BE2C (cell line): Measurements from ENCODE around the gene USP46.

Experiments
- DNase-seq: peaks from one replicate; pipeline ENCODE4 v3.0.0-alpha.2; 2020
- H3K27me3 ChIP-seq: fragments of 250-450 bp; sonication (Bioruptor Pico); 2 replicates; pipeline ENCODE4 v1.5.1; 2020; ENCODE audit warnings: mild to moderate bottlenecking
- H3K36me3 ChIP-seq: fragments of 250-450 bp; sonication (Bioruptor Pico); 2 replicates; pipeline ENCODE4 v1.5.1; 2020; ENCODE audit warnings: mild to moderate bottlenecking
- H3K4me1 ChIP-seq: fragments of 250-450 bp; sonication (Bioruptor Pico); 2 replicates; pipeline ENCODE4 v1.5.1; 2020
- H3K4me3 ChIP-seq: 2 replicates; pipeline ENCODE4 v1.5.1; 2011; ENCODE audit warnings: low read depth, low read length
- H3K9me3 ChIP-seq: fragments of 250-450 bp; sonication (Bioruptor Pico); 2 replicates; pipeline ENCODE4 v1.5.1; 2020
- TF ChIP-seq, protein P1 (sequence below): IDR thresholded peaks from 2 replicates; pipeline ENCODE4 v1.5.1; 2012; ENCODE audit warnings: mild to moderate bottlenecking, low read depth, low read length

The USP46 gene

DNA sequence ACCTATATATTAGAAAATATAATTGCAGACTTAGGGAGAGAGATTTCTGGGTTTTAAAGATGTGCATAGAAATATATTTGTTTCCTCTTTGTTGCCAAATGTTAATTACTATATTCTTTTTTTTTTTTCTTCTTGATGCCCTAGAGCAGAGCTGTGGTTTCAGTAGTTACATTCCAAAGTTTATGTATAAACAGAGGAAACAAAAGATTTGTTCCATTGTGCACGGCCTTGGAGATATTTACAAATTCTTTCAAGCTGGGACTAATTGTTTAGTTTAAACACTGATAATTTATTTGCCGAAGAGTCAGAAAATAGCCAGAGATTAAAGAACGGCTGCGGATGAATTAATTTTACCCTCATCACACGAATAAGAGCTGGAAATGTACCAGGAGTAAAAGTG, 85.1 kb downstream of the USP46 start:
- no peak for DNase-seq
- TF ChIP-seq, protein P1, sequence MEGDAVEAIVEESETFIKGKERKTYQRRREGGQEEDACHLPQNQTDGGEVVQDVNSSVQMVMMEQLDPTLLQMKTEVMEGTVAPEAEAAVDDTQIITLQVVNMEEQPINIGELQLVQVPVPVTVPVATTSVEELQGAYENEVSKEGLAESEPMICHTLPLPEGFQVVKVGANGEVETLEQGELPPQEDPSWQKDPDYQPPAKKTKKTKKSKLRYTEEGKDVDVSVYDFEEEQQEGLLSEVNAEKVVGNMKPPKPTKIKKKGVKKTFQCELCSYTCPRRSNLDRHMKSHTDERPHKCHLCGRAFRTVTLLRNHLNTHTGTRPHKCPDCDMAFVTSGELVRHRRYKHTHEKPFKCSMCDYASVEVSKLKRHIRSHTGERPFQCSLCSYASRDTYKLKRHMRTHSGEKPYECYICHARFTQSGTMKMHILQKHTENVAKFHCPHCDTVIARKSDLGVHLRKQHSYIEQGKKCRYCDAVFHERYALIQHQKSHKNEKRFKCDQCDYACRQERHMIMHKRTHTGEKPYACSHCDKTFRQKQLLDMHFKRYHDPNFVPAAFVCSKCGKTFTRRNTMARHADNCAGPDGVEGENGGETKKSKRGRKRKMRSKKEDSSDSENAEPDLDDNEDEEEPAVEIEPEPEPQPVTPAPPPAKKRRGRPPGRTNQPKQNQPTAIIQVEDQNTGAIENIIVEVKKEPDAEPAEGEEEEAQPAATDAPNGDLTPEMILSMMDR, result no peak
- no peaks in the 10 kb centered on the region for H3K4me1 ChIP-seq

DNA sequence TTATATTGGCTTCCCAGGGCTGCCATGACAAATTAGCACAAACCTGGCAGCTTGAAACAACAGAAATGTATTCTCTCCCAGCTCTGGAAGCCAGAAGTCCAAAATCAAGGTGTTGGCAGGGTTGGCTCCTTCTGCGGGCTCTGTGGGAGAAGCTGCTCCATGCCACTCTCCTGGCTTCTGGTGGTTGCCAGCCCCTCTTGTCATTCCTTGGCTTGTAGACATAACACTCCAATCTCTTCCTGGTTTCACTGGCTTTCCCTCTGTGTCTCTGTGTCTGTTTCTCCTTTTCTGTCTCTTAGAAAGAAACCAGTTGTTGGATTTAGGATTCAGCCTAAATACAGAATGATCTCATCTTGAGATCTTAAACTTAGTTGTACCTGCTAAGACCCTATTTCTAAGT, 85.5 kb downstream of the USP46 start:
- no peaks in the 10 kb centered on the region for H3K27me3 ChIP-seq
- no peaks in the 10 kb centered on the region for H3K9me3 ChIP-seq
- TF ChIP-seq, protein P1, result no peak
- no peak overlapping the region for H3K4me3 ChIP-seq
- DNase-seq, result no peak
- H3K36me3 ChIP-seq, result no peaks in the 10 kb centered on the region
- no peaks in the 10 kb centered on the region for H3K4me1 ChIP-seq

More for the DNA sequence above, 85.1 kb downstream of the USP46 start:
- no peaks in the 10 kb centered on the region for H3K36me3 ChIP-seq
- H3K27me3 ChIP-seq, result no peaks in the 10 kb centered on the region
- H3K4me3 ChIP-seq, result no peak overlapping the region
- no peaks in the 10 kb centered on the region for H3K9me3 ChIP-seq

DNA sequence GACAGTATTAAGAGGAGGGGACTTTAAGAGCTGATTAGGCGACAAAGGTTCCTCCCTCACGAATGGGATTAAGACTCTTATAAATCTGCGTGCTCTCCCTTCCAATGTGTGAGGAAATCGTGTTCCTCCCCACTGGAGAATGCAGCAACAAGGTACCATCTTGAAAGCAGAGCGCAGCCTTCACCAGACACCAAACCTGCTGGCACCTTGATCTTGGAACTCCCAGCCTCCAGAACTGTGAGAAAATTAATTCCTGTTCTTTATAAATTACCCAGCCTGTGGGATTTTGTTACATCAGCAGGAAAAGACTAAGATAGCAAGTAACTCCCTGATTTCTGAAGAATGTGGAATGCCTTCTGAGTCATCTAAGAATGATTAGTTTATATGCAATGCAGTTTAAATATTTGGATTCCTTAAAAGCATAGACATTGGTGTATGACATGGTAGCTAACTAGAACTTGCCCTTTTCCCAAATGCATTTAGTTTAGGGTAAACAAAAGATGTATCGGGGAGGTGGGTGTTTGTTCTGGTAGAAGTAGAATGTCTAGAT, 86.1 kb downstream of the USP46 start:
- no peak overlapping the region for H3K4me3 ChIP-seq
- H3K4me1 ChIP-seq, result no peaks in the 10 kb centered on the region
- TF ChIP-seq, protein P1, result no peak
- H3K36me3 ChIP-seq, result no peaks in the 10 kb centered on the region
- no peaks in the 10 kb centered on the region for H3K27me3 ChIP-seq
- no peak for DNase-seq
- H3K9me3 ChIP-seq, result no peaks in the 10 kb centered on the region

DNA sequence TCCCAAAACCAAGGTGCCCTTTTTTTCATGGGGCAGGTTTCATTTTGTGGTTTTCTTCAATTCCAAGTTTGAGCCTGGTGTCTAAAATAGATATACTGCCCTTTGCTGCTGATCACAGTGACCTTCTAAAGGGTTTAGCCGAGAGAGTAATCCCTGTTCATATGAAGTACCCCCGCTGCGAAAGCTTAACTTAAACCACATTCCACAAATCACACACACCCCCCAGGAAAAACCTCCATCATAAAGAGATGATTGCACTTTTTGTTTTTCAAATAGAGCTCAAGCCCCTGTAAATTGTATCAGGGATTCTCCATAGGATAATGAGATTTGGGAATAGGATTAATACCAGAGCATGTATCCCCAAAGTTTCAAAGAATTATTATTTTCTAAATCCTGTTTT, 90.8 kb downstream of the USP46 start:
- Histone ChIP-seq H3K27me3 (no peaks in the 10 kb centered on the region), H3K4me1 (no peaks in the 10 kb centered on the region), H3K36me3 (no peaks in the 10 kb centered on the region), H3K4me3 (no peak overlapping the region), H3K9me3 (no peaks in the 10 kb centered on the region)
- DNase-seq, result no peak
- TF ChIP-seq, protein P1, result no peak

DNA sequence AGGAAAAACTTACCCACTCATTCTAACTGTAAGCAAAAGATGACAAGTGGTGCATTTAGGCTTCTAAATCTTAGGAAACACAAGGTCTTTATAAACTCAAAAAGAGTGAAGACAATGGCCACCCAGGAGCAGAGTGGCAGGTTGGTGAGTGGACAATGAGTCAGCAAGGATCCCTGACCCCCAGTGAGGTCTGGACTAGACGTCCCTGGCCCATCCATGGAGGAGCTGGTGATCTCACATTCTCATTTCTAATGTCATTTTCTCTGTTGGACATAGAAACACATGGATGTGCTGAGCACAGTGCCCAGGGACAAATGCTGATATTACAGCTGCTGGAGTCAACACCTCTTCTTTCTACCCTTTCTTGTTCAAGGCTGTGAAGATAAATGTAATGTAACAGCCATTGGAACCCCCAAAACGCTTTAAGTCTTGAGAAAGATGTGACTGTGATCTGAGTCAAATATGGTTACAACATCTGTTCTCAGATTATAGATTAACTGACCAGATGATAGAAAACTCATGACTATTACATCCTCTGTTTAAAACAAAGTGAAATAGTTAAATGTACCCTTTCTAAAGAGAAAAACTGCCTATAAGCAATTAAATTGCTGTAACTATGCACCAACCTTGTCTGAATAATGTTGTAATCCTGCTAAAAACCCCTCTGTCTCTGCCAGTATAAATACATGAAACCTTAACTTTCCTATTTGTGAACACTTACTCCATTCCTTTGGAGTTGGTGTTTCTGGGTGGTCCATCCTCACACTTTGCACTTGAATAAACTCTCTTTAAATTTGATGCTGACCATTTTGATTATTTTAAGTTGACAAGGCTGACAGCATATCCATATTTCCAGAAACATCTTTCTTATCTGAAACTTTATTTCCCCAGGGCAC, 92.7 kb downstream of the USP46 start:
- Histone ChIP-seq H3K4me3 (no peak overlapping the region), H3K27me3 (no peaks in the 10 kb centered on the region), H3K9me3 (no peaks in the 10 kb centered on the region), H3K4me1 (no peaks in the 10 kb centered on the region), H3K36me3 (no peaks in the 10 kb centered on the region)
- no peak for DNase-seq
- TF ChIP-seq, protein P1, result no peak

DNA sequence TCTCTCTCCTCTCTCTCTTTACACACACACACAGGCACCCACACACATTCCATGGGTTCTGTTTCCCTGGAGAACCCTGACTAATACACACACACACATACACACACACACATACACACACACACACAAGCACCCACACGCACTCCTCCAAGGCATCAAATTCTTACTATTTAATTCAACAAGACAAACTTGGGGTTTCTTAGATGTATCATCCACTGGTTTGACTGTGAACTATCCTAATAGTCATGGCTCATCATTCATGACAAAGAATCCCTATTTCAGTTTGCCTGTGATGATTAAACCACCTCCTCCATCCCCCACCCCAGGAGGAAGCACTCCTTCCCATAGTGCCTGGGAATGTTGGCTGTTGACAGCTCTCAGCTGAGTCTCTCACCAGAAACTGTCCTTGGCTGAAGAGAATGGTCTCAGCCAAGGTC, 98.2 kb downstream of the USP46 start:
- Histone ChIP-seq H3K4me1 (no peaks in the 10 kb centered on the region), H3K36me3 (no peaks in the 10 kb centered on the region), H3K9me3 (no peaks in the 10 kb centered on the region), H3K27me3 (no peaks in the 10 kb centered on the region), H3K4me3 (no peak overlapping the region)
- DNase-seq, result no peak
- TF ChIP-seq, protein P1, result no peak
